Neural cell (in vitro differentiated cells): Measurements from ENCODE around the gene ILRUN. TPM values are rescaled to one million over a fixed set of nuclear protein-coding genes. Genes with fewer than 3 reads are reported as not detected.

Experiments
- polyA plus RNA-seq: library from polyadenylated mRNA; depleted of rRNA; stranded (reverse); fragments of >200 nt; gene quantifications from 2 replicates; pipeline ENCODE4 v1.2.3, GENCODE V29; 2014
- small RNA-seq, 3 experiments: library from RNA; depleted of rRNA; stranded (forward); fragments of <200 nt; gene quantifications; one replicate each; pipeline ENCODE3, GENCODE V24; 2012

Gene ILRUN
- polyA plus RNA-seq, 1 donor from 2014 or later = 16.0 TPM

Small RNA genes lying within 50 kb of the gene (small RNA-seq; reads per million reads assigned to genes)
- 0.07 to 0.33 (median 0.13) reads per million in 3 experiments for gene RN7SL200P

Other genes starting within 250 kb of the ILRUN start
- 3.1 and 5.7 TPM in 2 replicates for gene PACSIN1, start 230.7 kb downstream of the ILRUN start, polyA plus RNA-seq
- gene SPDEF, start 140.4 kb downstream of the ILRUN start, polyA plus RNA-seq = 0.24 and 0.36 TPM in 2 replicates
- gene SNRPC, start 60.7 kb upstream of the ILRUN start, polyA plus RNA-seq = 241 and 251 TPM in 2 replicates
- 10.2 and 11.2 TPM in 2 replicates for gene BLTP3A, start 95.3 kb upstream of the ILRUN start, polyA plus RNA-seq
- 110 and 115 TPM in 2 replicates for gene TAF11, start 191.3 kb upstream of the ILRUN start, polyA plus RNA-seq
- gene ANKS1A, start 192.5 kb upstream of the ILRUN start, polyA plus RNA-seq = 22.6 and 25.1 TPM in 2 replicates